Adrenal gland (tissue), 12 donors: ENCODE data around the gene CLMP. TPM values are rescaled to one million over a fixed set of nuclear protein-coding genes. Genes with fewer than 3 reads are reported as not detected.
A peak's percentile ranks its signal among the peaks of the same experiment; 100 is the strongest.

ENCODE experiments used
- DNase-seq, 7 donors: peaks; one replicate each; pipeline ENCODE4 v3.0.0-alpha.2; 2019 to 2020
- H3K27ac ChIP-seq, 5 donors: fragments of 200-600 bp; sonication (generic) in 4 of 5; 1 replicate in 3 of 5; 2 replicates in 2 of 5; pipeline versions ENCODE4 v1.5.1 to v1.8.0; 2016 to 2020; ENCODE audit warnings: mild to moderate bottlenecking in 1 of 5
- H3K27me3 ChIP-seq: fragments of 200-600 bp; 2 replicates; pipeline ENCODE4 v1.8.0; 2021
- H3K36me3 ChIP-seq, 2 donors: fragments of 200-600 bp; replicated peaks in 1 of 2; 1 replicate in 1 of 2; 2 replicates in 1 of 2; pipeline versions ENCODE4 v1.5.1 to v1.8.0; 2018 to 2022
- H3K4me1 ChIP-seq, 2 donors: fragments of 200-600 bp; replicated peaks in 1 of 2; 1 replicate in 1 of 2; 2 replicates in 1 of 2; pipeline versions ENCODE4 v1.5.1 to v1.8.0; 2018 to 2021
- H3K4me3 ChIP-seq, 4 donors: fragments of 200-600 bp; sonication (generic) in 3 of 4; one replicate each; pipeline ENCODE4 v1.5.1; 2016 to 2018
- H3K9me3 ChIP-seq, 3 donors: fragments of 200-600 bp; sonication (generic) in 1 of 3; replicated peaks in 1 of 3; 1 replicate in 2 of 3; 2 replicates in 1 of 3; pipeline versions ENCODE4 v1.5.1 to v1.8.0; 2016 to 2021
- CTCF ChIP-seq, 6 experiments: fragments of 450-650 bp in 4 of 6; fragments of 200-600 bp in 2 of 6; sonication (generic) in 1 of 6; IDR thresholded peaks; 1 replicate in 5 of 6; 2 replicates in 1 of 6; pipeline versions ENCODE4 v1.5.1 to v1.8.0; 2016 to 2021; ENCODE audit warnings: antibody characterized with exemption in 6 of 6, mild to moderate bottlenecking in 2 of 6, moderate library complexity in 1 of 6
- POLR2A ChIP-seq, 2 donors: fragments of 450-650 bp; IDR thresholded peaks; one replicate each; pipeline ENCODE4 v1.6.1; 2017; ENCODE audit warnings: antibody characterized with exemption in 2 of 2, mild to moderate bottlenecking in 2 of 2, moderate library complexity in 1 of 2
- WGBS, 4 donors: extraction: QIAGEN DNeasy Blood & Tissue Kit in 2 of 4; methylation state at CpG; one replicate each; pipeline versions ENCODE4 v1.1.5 to v1.1.7; 2013 to 2017; 5-methylcytosine and 5-hydroxymethylcytosine counted together
- intact Hi-C, 2 donors: fragments of 100-400 bp; cut with DNase I; formaldehyde crosslinking; loops; one replicate each; pipeline versions ENCODE4 v1.14.1 to v1.15.0; 2022 to 2023
- polyA plus RNA-seq, 3 donors: library from polyadenylated mRNA; stranded (reverse); fragments of 200-250 nt in 2 of 3; fragments of 350-450 nt in 1 of 3; fragmentation: Illumina TruSeq in 1 of 3; extraction: RNeasy Lipid Tissue Mini Kit (QIAGEN cat#74804) in 1 of 3; gene quantifications; one replicate each; pipeline ENCODE4 v1.2.3, GENCODE V29; 2013 to 2014
- total RNA-seq, 9 donors: library from RNA; depleted of rRNA in 4 of 9; stranded (reverse); fragments of >200 nt in 4 of 9; fragments of 120-200 nt in 1 of 9; fragmentation: NEBNext Ultra II Directional in 1 of 9; extraction: Animal tissue kit (Norgen Biotek cat#: 25700) in 1 of 9; gene quantifications; one replicate each; pipeline versions ENCODE4 v1.1.0 to v1.2.4, GENCODE V29; 2013 to 2023
- donor health status: healthy with polysubstance abuse.
- donor health status: Bipolar disorder and iron deficiency.
- donor health status: DM: yes; HTN: yes; CAD: no.
- donor health status: DM: no; HTN: no; CAD: no.
- donor health status: DM: no; HTN: no; CAD: no.
- donor health status: DM: yes; HTN: yes; CAD: no.

CLMP gene
- total and polyA plus RNA-seq, 12 donors = 3.8 to 36.6 (median 19.8) TPM

- peaks cover 10 to 13% of the 10 kb centered on the region in 2 donors for H3K4me1 ChIP-seq
- H3K27me3 ChIP-seq = no peaks in the 10 kb centered on the region
- no peaks in the 10 kb centered on the region for H3K9me3 ChIP-seq
- peak in 6 of 7 donors; percentile 19 to 54 (median 36) for DNase-seq
- TF ChIP-seq CTCF (IDR thresholded peaks at IDR 0.05) (no peak), POLR2A (IDR thresholded peaks at IDR 0.05) (peak in 1 of 2 donors; percentile 38)
- intact Hi-C loops = no loop called here
- 5 to 19% (median 11%) methylated on average over 10 to 54 of the region's 54 CpGs for WGBS, 4 donors
- H3K27ac ChIP-seq = peak overlapping the region in 3 of 5 donors; percentile 45 to 81 (median 56)
- H3K4me3 ChIP-seq = peak overlapping the region in 2 of 4 donors; percentile 39 to 75
- H3K36me3 ChIP-seq = no peaks in the 10 kb centered on the region
Observed at GRCh38 chr11:123194337-123195187, 486 bp downstream of the CLMP start.

GRCh38 chr11:123193742-123194141 lies 1.3 kb downstream of the CLMP start:
- peak in 1 of 7 donors; percentile 47 for DNase-seq
- Histone ChIP-seq H3K27ac (peak overlapping the region in 1 of 5 donors; percentile 81), H3K27me3 (no peaks in the 10 kb centered on the region), H3K4me3 (peak overlapping the region in 1 of 4 donors; percentile 75), H3K4me1 (peaks cover 10 to 13% of the 10 kb centered on the region in 2 donors), H3K9me3 (no peaks in the 10 kb centered on the region), H3K36me3 (no peaks in the 10 kb centered on the region)
- intact Hi-C loops = no loop called here
- TF ChIP-seq CTCF (IDR thresholded peaks at IDR 0.05) (no peak), POLR2A (IDR thresholded peaks at IDR 0.05) (no peak)
- 75 to 91% (median 84%) methylated on average over 3 to 4 of the region's 4 CpGs for WGBS, 4 donors

- peaks cover 10 to 13% of the 10 kb centered on the region in 2 donors for H3K4me1 ChIP-seq
- H3K9me3 ChIP-seq = no peaks in the 10 kb centered on the region
- no peak for DNase-seq
- H3K27ac ChIP-seq = no peak overlapping the region
- WGBS, 4 donors = 89 to 91% (median 90%) methylated on average over 2 of the region's 2 CpGs
- no peak overlapping the region for H3K4me3 ChIP-seq
- no peaks in the 10 kb centered on the region for H3K27me3 ChIP-seq
- intact Hi-C loops = no loop called here
- H3K36me3 ChIP-seq = no peaks in the 10 kb centered on the region
- TF ChIP-seq CTCF (IDR thresholded peaks at IDR 0.05) = no peak
- no peak for TF ChIP-seq POLR2A (IDR thresholded peaks at IDR 0.05)
Observed at GRCh38 chr11:123191939-123192338, 3.1 kb downstream of the CLMP start.

GRCh38 chr11:123190518-123190917 lies 4.5 kb downstream of the CLMP start:
- Histone ChIP-seq H3K36me3 (no peaks in the 10 kb centered on the region), H3K9me3 (no peaks in the 10 kb centered on the region), H3K4me1 (peaks cover 2 to 5% of the 10 kb centered on the region in 2 donors), H3K27ac (no peak overlapping the region), H3K4me3 (no peak overlapping the region), H3K27me3 (no peaks in the 10 kb centered on the region)
- TF ChIP-seq POLR2A (IDR thresholded peaks at IDR 0.05) = no peak
- no peak for TF ChIP-seq CTCF (IDR thresholded peaks at IDR 0.05)
- 77 to 94% (median 83%) methylated on average over 3 of the region's 3 CpGs for WGBS, 4 donors
- DNase-seq = no peak
- intact Hi-C loops = no loop called here
